Esophagus squamous epithelium (tissue), 5 donors: ENCODE data around the gene APPBP2. TPM values are rescaled to one million over a fixed set of nuclear protein-coding genes. Genes with fewer than 3 reads are reported as not detected.

Source experiments
- DNase-seq: peaks from one replicate; lab custom pipeline; 2025; lab: John Stamatoyannopoulos, UW
- H3K27ac ChIP-seq, 4 donors: fragments of 200-600 bp; sonication (generic); one replicate each; pipeline ENCODE4 v1.5.1; 2016 to 2019; ENCODE audit warnings: mild to moderate bottlenecking in 1 of 4
- H3K27me3 ChIP-seq, 4 donors: fragments of 200-600 bp; sonication (generic); 1 replicate in 3 of 4; 2 replicates in 1 of 4; pipeline versions ENCODE4 v1.5.1 to v1.6.0; 2017 to 2021; ENCODE audit warnings: antibody characterized with exemption in 1 of 4
- H3K36me3 ChIP-seq, 3 donors: fragments of 200-600 bp; sonication (generic); one replicate each; pipeline ENCODE4 v1.5.1; 2016 to 2019
- H3K4me1 ChIP-seq, 3 donors: fragments of 200-600 bp; sonication (generic); one replicate each; pipeline ENCODE4 v1.5.1; 2017 to 2019
- H3K4me3 ChIP-seq, 4 donors: fragments of 200-600 bp; sonication (generic); 1 replicate in 3 of 4; 2 replicates in 1 of 4; pipeline ENCODE4 v1.5.1; 2016 to 2019; ENCODE audit warnings: mild to moderate bottlenecking in 2 of 4, moderate library complexity in 1 of 4
- H3K9me3 ChIP-seq, 3 donors: fragments of 200-600 bp; sonication (generic); one replicate each; pipeline ENCODE4 v1.5.1; 2016 to 2019
- POLR2A ChIP-seq, 4 donors: fragments of 450-650 bp; IDR thresholded peaks; one replicate each; pipeline ENCODE4 v1.6.1; 2017; ENCODE audit warnings: antibody characterized with exemption in 4 of 4, mild to moderate bottlenecking in 4 of 4, moderate library complexity in 3 of 4
- WGBS, 2 donors: methylation state at CpG; one replicate each; pipeline ENCODE4 v1.1.5; 2018; 5-methylcytosine and 5-hydroxymethylcytosine counted together
- intact Hi-C: fragments of 100-400 bp; cut with DNase I; formaldehyde crosslinking; loops from one replicate; pipeline ENCODE4 v1.15.0; 2022
- total RNA-seq, 4 donors: library from RNA; depleted of rRNA; stranded (reverse); fragments of >200 nt; gene quantifications; one replicate each; pipeline ENCODE4 v1.1.0, GENCODE V29; 2016
- TF ChIP-seq, protein P1 (sequence below), 6 experiments: fragments of 450-650 bp in 4 of 6; fragments of 200-600 bp in 2 of 6; sonication (generic) in 2 of 6; IDR thresholded peaks; one replicate each; pipeline ENCODE4 v1.5.1; 2016 to 2019; ENCODE audit warnings: antibody characterized with exemption in 6 of 6, mild to moderate bottlenecking in 4 of 6, moderate library complexity in 4 of 6
- donor health status: DM: yes; HTN: yes; CAD: no.

APPBP2 gene
- total RNA-seq, 4 donors from 2014 or later = 9.7 to 26.3 (median 16.0) TPM

DNA sequence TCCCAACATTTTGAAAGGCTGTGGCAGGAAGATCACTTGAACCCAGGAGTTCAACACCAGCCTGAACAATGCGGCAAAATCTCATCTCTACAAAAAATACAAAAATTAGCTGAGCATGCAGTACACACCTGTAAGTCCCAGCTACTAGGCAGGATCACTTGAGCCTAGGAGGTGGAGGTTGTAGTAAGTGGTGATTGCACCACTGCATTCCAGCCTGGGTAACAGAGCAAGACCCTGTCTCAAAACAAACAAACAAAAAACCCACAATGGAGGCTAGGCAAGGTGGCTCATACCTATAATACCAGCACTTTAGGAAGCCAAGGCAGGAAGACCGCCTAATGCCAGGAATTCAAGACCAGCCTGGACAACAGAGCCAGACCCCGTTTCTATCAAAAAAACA lies 12.0 kb downstream of the APPBP2 start:
- DNase-seq = no peak
- Histone ChIP-seq H3K27me3 (no peaks in the 10 kb centered on the region), H3K36me3 (peaks cover 0 to 72% (median 11%) of the 10 kb centered on the region in 3 donors), H3K9me3 (no peaks in the 10 kb centered on the region), H3K4me1 (peaks cover 0 to 10% (median 0%) of the 10 kb centered on the region in 3 donors), H3K4me3 (no peak overlapping the region), H3K27ac (no peak overlapping the region)
- WGBS, 2 donors = 90 to 94% methylated on average over 3 of the region's 3 CpGs
- intact Hi-C loops = no loop called here
- TF ChIP-seq, protein P1, sequence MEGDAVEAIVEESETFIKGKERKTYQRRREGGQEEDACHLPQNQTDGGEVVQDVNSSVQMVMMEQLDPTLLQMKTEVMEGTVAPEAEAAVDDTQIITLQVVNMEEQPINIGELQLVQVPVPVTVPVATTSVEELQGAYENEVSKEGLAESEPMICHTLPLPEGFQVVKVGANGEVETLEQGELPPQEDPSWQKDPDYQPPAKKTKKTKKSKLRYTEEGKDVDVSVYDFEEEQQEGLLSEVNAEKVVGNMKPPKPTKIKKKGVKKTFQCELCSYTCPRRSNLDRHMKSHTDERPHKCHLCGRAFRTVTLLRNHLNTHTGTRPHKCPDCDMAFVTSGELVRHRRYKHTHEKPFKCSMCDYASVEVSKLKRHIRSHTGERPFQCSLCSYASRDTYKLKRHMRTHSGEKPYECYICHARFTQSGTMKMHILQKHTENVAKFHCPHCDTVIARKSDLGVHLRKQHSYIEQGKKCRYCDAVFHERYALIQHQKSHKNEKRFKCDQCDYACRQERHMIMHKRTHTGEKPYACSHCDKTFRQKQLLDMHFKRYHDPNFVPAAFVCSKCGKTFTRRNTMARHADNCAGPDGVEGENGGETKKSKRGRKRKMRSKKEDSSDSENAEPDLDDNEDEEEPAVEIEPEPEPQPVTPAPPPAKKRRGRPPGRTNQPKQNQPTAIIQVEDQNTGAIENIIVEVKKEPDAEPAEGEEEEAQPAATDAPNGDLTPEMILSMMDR (IDR thresholded peaks at IDR 0.05) = no peak
- TF ChIP-seq POLR2A (IDR thresholded peaks at IDR 0.05) = no peak

DNA sequence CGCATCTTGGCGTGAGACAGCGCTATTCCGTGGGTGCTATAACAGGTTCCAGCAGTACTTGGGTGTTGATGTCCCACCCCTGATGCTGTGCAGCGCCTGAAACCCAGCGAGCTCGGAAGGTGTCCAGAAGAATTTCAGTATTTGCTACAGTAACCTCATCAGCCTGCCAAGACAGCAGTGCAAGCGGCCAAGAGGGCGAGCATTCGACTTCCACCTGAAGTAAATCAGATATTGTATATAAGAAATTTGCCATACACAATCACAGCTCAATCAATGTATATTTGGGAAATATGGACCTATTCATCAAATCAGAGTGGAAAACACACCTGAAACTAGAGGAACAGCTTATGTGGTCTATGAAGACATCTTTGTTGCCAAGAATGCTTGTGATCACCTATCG lies 13.0 kb downstream of the APPBP2 start:
- Histone ChIP-seq H3K4me3 (no peak overlapping the region), H3K27ac (no peak overlapping the region), H3K9me3 (no peaks in the 10 kb centered on the region), H3K27me3 (no peaks in the 10 kb centered on the region), H3K4me1 (peaks cover 0 to 14% (median 0%) of the 10 kb centered on the region in 3 donors), H3K36me3 (peaks cover 0 to 71% (median 11%) of the 10 kb centered on the region in 3 donors)
- DNase-seq = no peak
- TF ChIP-seq, protein P1 (IDR thresholded peaks at IDR 0.05) = no peak
- no peak for TF ChIP-seq POLR2A (IDR thresholded peaks at IDR 0.05)
- 97% methylated on average over 11 of the region's 11 CpGs for WGBS, 2 donors
- intact Hi-C loops = no loop called here

DNA sequence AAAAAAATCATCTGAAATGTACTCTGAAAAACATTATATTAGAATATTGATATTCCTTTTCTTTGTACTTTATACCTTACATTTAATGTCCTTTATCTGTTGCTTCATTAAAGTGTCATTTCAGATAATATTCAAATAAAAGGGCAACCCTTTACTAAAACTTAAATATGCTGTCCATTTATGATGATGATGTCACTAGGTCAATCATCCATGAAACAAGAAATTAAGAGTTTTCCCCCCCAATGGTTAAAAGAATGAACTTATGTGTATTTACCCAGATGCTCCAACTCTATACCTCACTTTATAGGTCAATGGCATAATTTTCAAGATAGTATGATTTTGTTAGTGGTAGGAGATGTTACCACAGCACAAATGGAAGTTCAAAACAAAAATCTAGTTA lies 15.3 kb downstream of the APPBP2 start:
- peaks cover 0 to 30% (median 0%) of the 10 kb centered on the region in 3 donors for H3K4me1 ChIP-seq
- intact Hi-C loops = no loop called here
- H3K27ac ChIP-seq = no peak overlapping the region
- H3K9me3 ChIP-seq = no peaks in the 10 kb centered on the region
- TF ChIP-seq POLR2A (IDR thresholded peaks at IDR 0.05) = no peak
- peaks cover 0 to 54% (median 11%) of the 10 kb centered on the region in 3 donors for H3K36me3 ChIP-seq
- DNase-seq = no peak
- no peaks in the 10 kb centered on the region for H3K27me3 ChIP-seq
- H3K4me3 ChIP-seq = no peak overlapping the region

DNA sequence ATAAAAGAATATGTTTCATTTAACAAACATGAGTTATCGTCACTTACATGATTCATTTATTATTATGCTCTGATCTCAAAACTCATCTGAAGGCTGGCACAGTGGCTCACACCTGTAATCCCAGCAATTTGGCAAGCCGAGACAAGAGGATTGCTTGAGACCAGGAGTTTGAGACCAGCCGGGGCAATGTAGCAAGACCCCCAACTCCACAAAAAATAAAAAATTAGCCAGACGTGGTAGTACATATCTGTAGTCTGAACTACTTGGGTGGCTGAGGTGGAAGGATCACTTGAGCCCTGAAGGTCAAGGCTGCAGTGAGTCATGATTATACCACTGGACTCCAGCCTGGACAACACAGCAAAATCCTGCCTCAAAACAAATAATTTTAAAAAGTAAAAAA lies 16.0 kb downstream of the APPBP2 start:
- no peak for DNase-seq
- Histone ChIP-seq H3K4me3 (no peak overlapping the region), H3K36me3 (peaks cover 0 to 53% (median 11%) of the 10 kb centered on the region in 3 donors), H3K27ac (no peak overlapping the region), H3K27me3 (no peaks in the 10 kb centered on the region), H3K9me3 (no peaks in the 10 kb centered on the region), H3K4me1 (peaks cover 0 to 32% (median 0%) of the 10 kb centered on the region in 3 donors)
- intact Hi-C loops = no loop called here
- TF ChIP-seq, protein P1 (IDR thresholded peaks at IDR 0.05) = no peak
- TF ChIP-seq POLR2A (IDR thresholded peaks at IDR 0.05) = no peak
- 89 to 94% methylated on average over 4 of the region's 4 CpGs for WGBS, 2 donors

DNA sequence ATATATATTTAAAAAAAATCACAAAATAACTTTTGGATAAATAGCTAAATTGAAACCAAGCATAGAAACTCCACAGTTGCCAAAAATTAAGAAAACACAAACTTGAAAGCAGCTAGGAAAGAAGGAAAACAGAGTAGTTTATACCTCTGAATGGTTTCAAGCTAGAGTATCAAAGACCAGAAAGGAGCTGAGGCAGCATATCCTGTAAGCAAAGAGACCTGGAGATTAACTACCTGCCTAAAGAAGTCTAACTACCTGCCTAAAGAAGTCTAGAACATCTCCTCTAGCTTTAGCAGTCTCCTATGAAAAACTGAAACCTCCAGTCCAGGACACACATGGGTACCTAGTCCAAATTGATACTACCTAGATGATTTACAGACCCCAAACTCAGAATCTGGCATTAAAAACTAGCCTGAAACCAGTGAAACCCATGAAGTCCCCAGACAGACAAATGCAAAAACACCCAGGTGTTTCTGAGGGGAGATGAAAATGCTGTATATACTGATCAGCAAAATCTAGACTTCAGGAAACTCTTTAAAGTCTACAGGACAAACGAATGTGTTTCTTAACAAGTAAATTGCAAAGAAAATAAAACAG lies 17.6 kb downstream of the APPBP2 start:
- Histone ChIP-seq H3K4me3 (no peak overlapping the region), H3K4me1 (peaks cover 0 to 32% (median 0%) of the 10 kb centered on the region in 3 donors), H3K9me3 (no peaks in the 10 kb centered on the region), H3K27me3 (no peaks in the 10 kb centered on the region), H3K27ac (no peak overlapping the region), H3K36me3 (peaks cover 0 to 45% (median 11%) of the 10 kb centered on the region in 3 donors)
- WGBS, 2 donors = 58 to 59% methylated on average over 1 of the region's 1 CpG
- no peak for DNase-seq
- no peak for TF ChIP-seq POLR2A (IDR thresholded peaks at IDR 0.05)
- TF ChIP-seq, protein P1 (IDR thresholded peaks at IDR 0.05) = no peak
- intact Hi-C loops = no loop called here
